Measurements from ENCODE around the gene JCAD.

The JCAD gene

DNA sequence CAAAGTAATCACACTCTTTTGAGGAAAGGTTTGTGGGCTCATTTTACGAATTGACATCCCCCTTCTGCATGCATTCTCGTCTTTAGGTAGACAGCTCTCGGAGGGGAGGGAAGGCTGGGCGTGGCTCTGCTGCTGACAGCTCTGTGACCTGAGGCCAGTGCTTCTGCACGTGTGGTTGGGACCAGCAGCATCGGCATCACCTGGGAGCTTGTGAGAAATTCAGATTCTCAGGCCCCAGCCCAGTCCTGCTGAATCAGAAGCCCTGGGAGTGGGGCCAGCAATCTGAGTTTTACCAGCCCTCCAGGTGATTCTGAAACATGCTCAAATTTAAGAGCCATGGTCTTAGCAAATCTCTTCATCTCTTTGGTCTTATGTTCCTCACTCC lies 89.4 kb downstream of the JCAD start:
- H3K4me3 ChIP-seq (ENCODE audit: low read length) = no peak overlapping the region
- no peaks in the 10 kb centered on the region for H3K36me3 ChIP-seq (ENCODE audit: control insufficient read depth, insufficient read depth, low read length)
- H3K9ac ChIP-seq (ENCODE audit: low read length) = no peak overlapping the region
- H3K27me3 ChIP-seq (ENCODE audit: control insufficient read depth, insufficient read depth, low read length) = no peaks in the 10 kb centered on the region
- H3K9me3 ChIP-seq (ENCODE audit: control insufficient read depth, low read length) = no peaks in the 10 kb centered on the region
- no peaks in the 10 kb centered on the region for H3K4me1 ChIP-seq (ENCODE audit: control insufficient read depth, insufficient read depth, low read length)

GRCh38 chr10:29969255-29970011 lies 90.0 kb downstream of the JCAD start:
- Histone ChIP-seq H3K4me1 (ENCODE audit: control insufficient read depth, insufficient read depth, low read length) (no peaks in the 10 kb centered on the region), H3K9me3 (ENCODE audit: control insufficient read depth, low read length) (no peaks in the 10 kb centered on the region), H3K4me3 (ENCODE audit: low read length) (no peak overlapping the region)

GRCh38 chr10:29968585-29968984 lies 90.8 kb downstream of the JCAD start:
- H3K27me3 ChIP-seq (ENCODE audit: control insufficient read depth, insufficient read depth, low read length) = no peaks in the 10 kb centered on the region
- no peaks in the 10 kb centered on the region for H3K36me3 ChIP-seq (ENCODE audit: control insufficient read depth, insufficient read depth, low read length)
- H3K4me3 ChIP-seq (ENCODE audit: low read length) = no peak overlapping the region
- no peaks in the 10 kb centered on the region for H3K4me1 ChIP-seq (ENCODE audit: control insufficient read depth, insufficient read depth, low read length)
- no peaks in the 10 kb centered on the region for H3K9me3 ChIP-seq (ENCODE audit: control insufficient read depth, low read length)
- no peak overlapping the region for H3K9ac ChIP-seq (ENCODE audit: low read length)

More at GRCh38 chr10:29969255-29970011, 90.0 kb downstream of the JCAD start:
- H3K36me3 ChIP-seq (ENCODE audit: control insufficient read depth, insufficient read depth, low read length) = no peaks in the 10 kb centered on the region
- no peak overlapping the region for H3K9ac ChIP-seq (ENCODE audit: low read length)
- H3K27me3 ChIP-seq (ENCODE audit: control insufficient read depth, insufficient read depth, low read length) = no peaks in the 10 kb centered on the region

DNA sequence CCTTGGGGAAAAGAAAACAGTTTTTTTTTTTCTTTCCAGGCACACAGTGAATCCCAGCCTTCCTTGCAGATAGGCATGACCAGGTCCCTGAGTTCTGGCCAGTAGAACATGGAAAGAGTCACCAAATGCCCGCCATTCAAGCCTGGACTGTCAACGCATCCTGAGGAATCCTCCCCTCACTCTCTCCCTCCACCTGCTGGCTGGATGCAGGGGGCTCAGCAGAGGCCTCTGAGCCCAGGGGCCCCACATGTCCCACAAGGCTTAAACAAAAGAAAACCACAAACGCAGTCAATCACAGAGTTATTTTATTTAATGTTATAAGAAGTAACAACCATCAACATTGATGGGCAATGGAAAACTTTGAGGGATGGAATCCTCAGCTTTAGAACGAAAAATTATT lies 93.1 kb downstream of the JCAD start:
- Histone ChIP-seq H3K9ac (ENCODE audit: low read length) (no peak overlapping the region), H3K4me1 (ENCODE audit: control insufficient read depth, insufficient read depth, low read length) (no peaks in the 10 kb centered on the region), H3K4me3 (ENCODE audit: low read length) (no peak overlapping the region), H3K27me3 (ENCODE audit: control insufficient read depth, insufficient read depth, low read length) (no peaks in the 10 kb centered on the region), H3K9me3 (ENCODE audit: control insufficient read depth, low read length) (no peaks in the 10 kb centered on the region), H3K36me3 (ENCODE audit: control insufficient read depth, insufficient read depth, low read length) (no peaks in the 10 kb centered on the region)

All from mucosa of stomach (tissue), 1 donor.